Hippocampal formation (tissue), 2 donors: ENCODE results near the gene HELZ2.

Experiments used
- DNase-seq, 2 donors: peaks; one replicate each; lab custom pipeline; 2025; lab: John Stamatoyannopoulos, UW

HELZ2 gene

GRCh38 chr20:63538204-63539091 is 35.6 kb downstream of the HELZ2 start:
- no peak for DNase-seq

- DNase-seq: peak; percentile 25 to 67
These were observed 36.4 kb downstream of the HELZ2 start for GRCh38 chr20:63537525-63538203.

GRCh38 chr20:63536997-63537524 is 37.0 kb downstream of the HELZ2 start, which contains the start of gene PTK6:
TSS of gene PTK6 (minus strand) at chr20:63537376. CDS start at chr20:63537314, 62 bp downstream.
- DNase-seq: no peak

- DNase-seq: no peak
These were observed 37.6 kb downstream of the HELZ2 start for GRCh38 chr20:63536241-63536977.

GRCh38 chr20:63534831-63535651 is 39.0 kb downstream of the HELZ2 start:
- DNase-seq: no peak

- no peak for DNase-seq
These were observed 39.6 kb downstream of the HELZ2 start for GRCh38 chr20:63534427-63534830.

GRCh38 chr20:63533871-63534393 is 40.1 kb downstream of the HELZ2 start:
- DNase-seq: no peak

DNA sequence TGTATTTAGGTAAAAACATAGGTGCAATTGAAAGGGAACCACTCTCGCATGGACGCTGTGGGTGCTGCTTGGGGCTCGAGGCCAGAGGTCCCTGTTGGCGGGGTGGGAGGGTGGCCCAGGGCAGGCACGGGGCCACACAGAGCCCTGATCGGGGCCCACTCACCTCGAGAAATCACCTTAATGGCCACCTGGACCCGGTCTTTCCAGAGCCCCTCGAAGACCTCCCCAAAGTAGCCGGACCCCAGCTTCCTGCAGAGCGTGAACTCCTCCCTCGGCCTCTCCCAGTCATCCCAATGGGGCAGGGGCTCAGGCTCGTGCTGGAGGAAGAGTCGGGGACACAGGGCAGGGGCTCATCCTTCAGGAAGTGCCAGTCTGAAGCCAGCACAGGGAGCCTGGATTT is 40.7 kb downstream of the HELZ2 start:
- DNase-seq: no peak

DNA sequence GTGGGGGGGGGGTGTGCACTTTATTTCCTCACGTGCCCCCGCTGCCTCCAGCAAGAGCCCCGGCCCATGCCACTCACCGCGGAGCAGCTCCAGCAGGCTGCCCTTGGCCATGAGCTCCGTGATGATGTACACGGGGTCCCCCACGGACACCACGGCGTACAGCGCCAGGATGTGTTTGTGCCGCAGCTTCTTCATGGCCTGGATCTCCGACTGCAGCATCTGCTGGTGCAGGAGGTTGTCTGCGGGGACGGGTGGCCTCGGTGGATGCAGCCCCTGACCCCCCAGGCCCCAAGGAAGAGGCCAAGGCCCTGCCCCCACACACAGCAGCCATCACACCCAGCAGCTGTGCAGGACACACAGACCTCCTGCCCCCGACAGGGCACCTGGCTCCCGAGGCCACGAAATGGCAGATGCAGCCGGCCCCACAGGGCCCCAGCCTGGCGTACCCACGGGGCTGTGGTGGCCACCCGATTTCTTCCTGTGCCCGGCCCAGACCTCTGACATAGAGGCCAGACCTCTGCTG is 41.5 kb downstream of the HELZ2 start:
- DNase-seq: no peak

DNA sequence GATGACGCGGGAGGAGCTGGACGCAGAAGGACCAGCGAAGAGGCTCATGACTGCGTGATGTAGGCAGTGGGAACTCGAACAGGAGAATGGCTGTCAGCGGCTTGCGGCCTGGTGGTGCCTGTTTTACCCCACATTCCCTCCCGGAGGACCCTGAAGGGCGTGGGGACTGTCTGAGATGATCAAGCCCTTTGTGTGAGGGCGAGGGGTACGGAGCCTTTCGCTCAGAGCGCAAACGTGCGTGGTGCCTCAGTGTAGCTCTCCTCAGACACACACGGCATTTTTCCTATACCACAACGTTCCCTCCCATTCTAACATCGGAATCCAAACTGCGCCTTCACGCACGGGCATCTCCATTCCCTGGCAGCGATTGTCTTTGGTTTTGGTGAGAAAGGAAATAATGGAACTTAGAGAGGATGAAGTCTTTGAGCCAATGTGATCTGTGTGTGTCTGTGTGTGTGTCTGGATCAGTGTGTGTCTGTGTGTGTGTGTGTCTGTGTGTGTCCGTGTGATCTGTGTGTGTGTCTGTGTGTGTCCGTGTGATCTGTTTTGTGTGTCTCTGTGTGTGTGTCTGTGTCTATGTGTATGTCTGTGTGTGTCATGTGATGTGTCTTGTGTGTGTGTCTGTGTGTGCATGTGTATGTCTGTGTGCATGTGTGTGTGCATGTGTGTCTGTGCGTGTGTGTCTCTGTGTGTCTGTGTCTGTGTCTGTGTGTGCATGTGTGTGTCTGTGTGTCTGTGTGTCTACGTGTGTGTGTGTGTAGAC is 42.2 kb downstream of the HELZ2 start:
- DNase-seq: no peak

DNA sequence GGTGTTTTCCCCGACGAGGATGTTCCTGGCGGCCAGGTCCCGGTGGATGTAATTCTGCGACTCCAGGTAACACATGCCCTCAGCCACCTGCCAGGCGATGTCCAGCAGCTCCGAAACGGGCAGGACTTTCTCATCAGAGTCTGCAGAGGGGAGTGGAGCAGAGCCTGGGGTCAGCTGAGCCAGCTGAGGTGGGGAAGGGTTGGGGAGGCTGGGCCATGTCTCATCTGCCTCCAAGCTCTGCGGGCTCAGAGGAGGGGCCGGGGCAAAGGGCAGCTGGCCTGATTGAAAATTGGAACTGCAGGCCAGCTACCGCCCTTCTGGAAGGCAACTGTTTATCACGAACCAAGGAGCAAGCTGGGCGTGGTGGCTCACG is 43.3 kb downstream of the HELZ2 start:
- no peak for DNase-seq

- DNase-seq: no peak
These were observed 43.9 kb downstream of the HELZ2 start for GRCh38 chr20:63529861-63530787.

DNA sequence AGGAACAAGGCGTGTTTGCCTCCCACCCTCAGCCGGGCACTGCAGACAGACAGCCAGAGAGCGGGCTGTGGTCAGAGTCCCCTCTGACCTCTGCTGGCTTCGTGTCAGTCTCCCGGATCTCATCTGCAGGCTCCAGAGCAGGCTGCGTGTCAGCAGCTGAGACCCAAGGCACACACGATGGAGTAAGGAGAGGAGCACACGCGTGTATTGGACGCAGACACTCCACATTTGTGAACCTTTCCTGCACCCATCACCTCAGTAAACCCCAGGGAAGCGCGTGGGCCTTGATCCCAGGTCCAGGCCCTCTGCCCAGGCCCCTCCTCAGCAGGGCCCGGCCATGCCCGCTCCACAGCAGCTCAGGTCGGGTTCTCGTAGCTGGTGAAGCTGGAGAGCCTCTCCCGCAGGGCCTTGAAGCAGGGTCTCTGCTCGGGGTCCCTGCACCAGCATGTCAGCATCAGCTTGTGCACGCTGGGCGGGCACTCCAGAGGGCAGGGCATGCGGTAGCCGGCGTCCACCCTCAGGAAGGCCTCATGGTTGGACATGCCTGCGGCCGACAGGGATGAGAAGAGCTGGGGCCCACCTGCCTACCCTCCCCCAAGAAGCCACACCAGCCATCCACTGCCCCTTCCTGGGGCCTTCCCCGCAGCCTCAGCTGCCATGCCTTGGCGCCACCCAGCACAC is 44.7 kb downstream of the HELZ2 start:
- no peak for DNase-seq

GRCh38 chr20:63527184-63527583 is 46.9 kb downstream of the HELZ2 start:
- DNase-seq: no peak

GRCh38 chr20:63525971-63526370 is 48.1 kb downstream of the HELZ2 start:
- no peak for DNase-seq

- DNase-seq: no peak
These were observed 48.9 kb downstream of the HELZ2 start for GRCh38 chr20:63525185-63525584.
